Body of pancreas (tissue), 4 donors: Measurements from ENCODE around the gene MTPN. TPM values are rescaled to one million over a fixed set of nuclear protein-coding genes. Genes with fewer than 3 reads are reported as not detected.

ENCODE experiments used
- ATAC-seq: fragments of 150-250 bp; one replicate; pipeline ENCODE4 v1.9.1; 2016
- DNase-seq, 4 donors: peaks; one replicate each; pipeline ENCODE4 v3.0.0-alpha.2; 2019
- H3K27ac ChIP-seq, 4 donors: fragments of 200-600 bp; sonication (generic); 1 replicate in 3 of 4; 2 replicates in 1 of 4; pipeline versions ENCODE4 v1.5.1 to v1.6.1; 2016 to 2019; ENCODE audit warnings: mild to moderate bottlenecking in 1 of 4, mixed read lengths in 1 of 4, moderate library complexity in 1 of 4
- H3K27me3 ChIP-seq, 2 donors: fragments of 200-600 bp; sonication (generic); one replicate each; pipeline ENCODE4 v1.6.0; 2016; ENCODE audit warnings: mild to moderate bottlenecking in 1 of 2
- H3K36me3 ChIP-seq, 2 donors: fragments of 200-600 bp; sonication (generic); replicated peaks in 1 of 2; 2 replicates each; pipeline ENCODE4 v1.5.1; 2016; ENCODE audit warnings: low read depth in 2 of 2; ENCODE audit not compliant: insufficient read depth in 1 of 2
- H3K4me1 ChIP-seq: fragments of 200-600 bp; sonication (generic); one replicate; pipeline ENCODE4 v1.6.0; 2016
- H3K4me3 ChIP-seq, 2 donors: fragments of 200-600 bp; sonication (generic); 1 replicate in 1 of 2; 2 replicates in 1 of 2; pipeline ENCODE4 v1.5.1; 2016 to 2019
- H3K9me3 ChIP-seq, 3 donors: fragments of 200-600 bp; sonication (generic); 1 replicate in 2 of 3; 2 replicates in 1 of 3; pipeline ENCODE4 v1.5.1; 2016
- POLR2A ChIP-seq, 3 donors: fragments of 450-650 bp; IDR thresholded peaks; one replicate each; pipeline ENCODE4 v1.6.1; 2016; ENCODE audit warnings: antibody characterized with exemption in 3 of 3, mild to moderate bottlenecking in 2 of 3
- WGBS, 2 donors: methylation state at CpG; one replicate each; pipeline ENCODE4 v1.1.5; 2017; 5-methylcytosine and 5-hydroxymethylcytosine counted together
- intact Hi-C: fragments of 100-400 bp; cut with DNase I; formaldehyde crosslinking; loops from one replicate; pipeline ENCODE4 v1.15.1; 2023
- total RNA-seq, 2 donors: library from RNA; depleted of rRNA; stranded (reverse); fragments of >200 nt; gene quantifications; one replicate each; pipeline ENCODE4 v1.1.0, GENCODE V29; 2016
- TF ChIP-seq, protein P1 (sequence below), 7 experiments: fragments of 450-650 bp in 4 of 7; fragments of 200-600 bp in 3 of 7; sonication (generic) in 3 of 7; IDR thresholded peaks; one replicate each; pipeline ENCODE4 v1.5.1; 2016 to 2019; ENCODE audit warnings: antibody characterized with exemption in 7 of 7

Gene MTPN
- total RNA-seq, 2 donors from 2014 or later = 23.1 to 25.1 TPM

DNA sequence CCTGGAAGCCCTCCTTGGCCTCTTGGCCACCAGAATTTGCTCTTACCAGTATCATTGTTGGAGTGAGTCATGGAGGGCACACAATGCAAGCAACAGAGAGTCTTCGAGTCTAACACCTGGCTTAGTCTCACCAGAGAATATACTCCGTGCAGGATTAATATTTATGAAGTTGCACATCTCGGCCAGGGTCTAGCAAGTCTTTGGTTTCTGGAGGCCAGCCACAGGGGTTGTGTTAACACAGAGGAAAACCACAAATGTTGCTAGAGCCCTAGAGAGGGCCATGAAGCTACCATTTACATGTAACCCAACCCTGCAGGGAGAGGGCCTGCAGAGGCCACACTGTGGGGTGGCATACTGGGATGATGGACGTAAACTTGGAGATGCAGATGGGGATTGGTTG is 71.8 kb downstream of the MTPN start:
- Histone ChIP-seq H3K27me3 (no peaks in the 10 kb centered on the region), H3K27ac (no peak overlapping the region), H3K36me3 (no peaks in the 10 kb centered on the region), H3K4me1 (no peaks in the 10 kb centered on the region), H3K9me3 (no peaks in the 10 kb centered on the region), H3K4me3 (no peak overlapping the region)
- ATAC-seq (no peak), DNase-seq (no peak)
- intact Hi-C loops = no loop called here
- 78 to 81% methylated on average over 4 of the region's 4 CpGs for WGBS, 2 donors
- TF ChIP-seq, protein P1, sequence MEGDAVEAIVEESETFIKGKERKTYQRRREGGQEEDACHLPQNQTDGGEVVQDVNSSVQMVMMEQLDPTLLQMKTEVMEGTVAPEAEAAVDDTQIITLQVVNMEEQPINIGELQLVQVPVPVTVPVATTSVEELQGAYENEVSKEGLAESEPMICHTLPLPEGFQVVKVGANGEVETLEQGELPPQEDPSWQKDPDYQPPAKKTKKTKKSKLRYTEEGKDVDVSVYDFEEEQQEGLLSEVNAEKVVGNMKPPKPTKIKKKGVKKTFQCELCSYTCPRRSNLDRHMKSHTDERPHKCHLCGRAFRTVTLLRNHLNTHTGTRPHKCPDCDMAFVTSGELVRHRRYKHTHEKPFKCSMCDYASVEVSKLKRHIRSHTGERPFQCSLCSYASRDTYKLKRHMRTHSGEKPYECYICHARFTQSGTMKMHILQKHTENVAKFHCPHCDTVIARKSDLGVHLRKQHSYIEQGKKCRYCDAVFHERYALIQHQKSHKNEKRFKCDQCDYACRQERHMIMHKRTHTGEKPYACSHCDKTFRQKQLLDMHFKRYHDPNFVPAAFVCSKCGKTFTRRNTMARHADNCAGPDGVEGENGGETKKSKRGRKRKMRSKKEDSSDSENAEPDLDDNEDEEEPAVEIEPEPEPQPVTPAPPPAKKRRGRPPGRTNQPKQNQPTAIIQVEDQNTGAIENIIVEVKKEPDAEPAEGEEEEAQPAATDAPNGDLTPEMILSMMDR (IDR thresholded peaks at IDR 0.05) = no peak
- no peak for TF ChIP-seq POLR2A (IDR thresholded peaks at IDR 0.05)

DNA sequence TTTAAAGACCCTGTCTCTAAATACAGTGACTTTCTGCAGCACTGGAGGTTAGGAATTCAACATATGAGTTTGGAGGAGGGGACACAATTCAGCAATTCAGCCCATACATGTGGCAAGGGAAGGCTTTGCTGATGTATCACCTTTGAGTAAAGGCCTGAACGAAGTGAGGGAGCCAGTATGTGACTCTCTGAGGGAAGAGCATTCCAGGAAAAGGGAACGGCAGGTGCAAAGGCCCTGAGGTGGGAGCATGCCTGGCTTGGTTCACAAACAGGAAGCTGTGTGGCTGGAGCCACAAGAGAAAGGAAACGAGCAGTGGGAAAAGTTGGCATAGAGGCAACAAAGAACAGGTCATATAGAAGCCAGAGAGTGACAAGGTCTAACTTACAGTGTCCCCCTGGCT is 72.9 kb downstream of the MTPN start:
- intact Hi-C loops = no loop called here
- no peak overlapping the region for H3K4me3 ChIP-seq
- WGBS, 2 donors = 88 to 89% methylated on average over 3 of the region's 3 CpGs
- no peaks in the 10 kb centered on the region for H3K27me3 ChIP-seq
- H3K9me3 ChIP-seq = no peaks in the 10 kb centered on the region
- TF ChIP-seq, protein P1 (IDR thresholded peaks at IDR 0.05) = no peak
- no peak for TF ChIP-seq POLR2A (IDR thresholded peaks at IDR 0.05)
- no peaks in the 10 kb centered on the region for H3K4me1 ChIP-seq
- H3K36me3 ChIP-seq = no peaks in the 10 kb centered on the region
- DNase-seq = no peak
- H3K27ac ChIP-seq = no peak overlapping the region
- no peak for ATAC-seq

DNA sequence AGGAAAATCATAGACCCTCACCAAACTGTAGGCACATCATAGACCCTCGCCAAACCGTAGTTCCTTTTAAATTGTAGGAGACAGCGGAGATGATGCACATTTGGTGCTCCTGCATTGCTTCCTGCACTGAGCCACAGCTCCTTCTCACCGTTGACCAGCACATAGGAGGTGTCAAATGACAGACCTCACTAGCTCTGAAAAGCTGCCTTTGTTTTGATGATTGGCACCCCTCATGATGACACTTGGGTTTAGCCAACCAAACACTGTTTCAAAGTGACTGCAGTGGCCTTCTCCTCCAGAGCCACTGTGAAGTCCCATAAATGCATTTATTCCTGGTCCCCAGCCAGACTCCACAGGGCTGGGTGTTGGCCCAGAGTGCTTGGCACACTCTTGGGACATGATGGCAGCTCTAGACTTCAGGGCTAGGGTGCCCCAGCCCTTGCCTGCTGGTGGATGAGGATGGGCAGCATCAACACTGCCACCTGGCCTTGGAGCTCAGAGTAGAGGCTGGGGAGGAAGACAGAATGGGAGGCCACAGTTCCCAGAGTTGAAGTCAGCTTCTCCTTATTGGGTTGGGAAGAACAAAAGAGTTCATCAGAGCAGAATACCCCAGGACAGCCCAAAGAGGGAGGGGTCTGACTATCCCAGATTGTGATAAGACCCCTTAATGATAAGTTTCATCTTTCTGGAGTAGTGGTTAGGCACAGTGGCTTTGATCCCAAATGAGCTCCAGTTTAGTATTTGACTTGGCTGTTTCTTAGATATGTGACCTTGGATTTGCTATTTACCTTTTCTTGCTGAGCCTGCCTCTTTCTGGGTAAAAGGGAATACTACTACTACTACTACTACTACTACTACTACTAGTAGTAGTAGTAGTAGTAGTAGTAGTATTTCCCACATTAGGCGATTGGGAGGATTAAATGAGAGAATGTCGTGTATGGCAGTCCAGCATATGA is 75.3 kb downstream of the MTPN start:
- WGBS, 2 donors = 90 to 92% methylated on average over 6 of the region's 6 CpGs
- no peaks in the 10 kb centered on the region for H3K4me1 ChIP-seq
- ATAC-seq = no peak

DNA sequence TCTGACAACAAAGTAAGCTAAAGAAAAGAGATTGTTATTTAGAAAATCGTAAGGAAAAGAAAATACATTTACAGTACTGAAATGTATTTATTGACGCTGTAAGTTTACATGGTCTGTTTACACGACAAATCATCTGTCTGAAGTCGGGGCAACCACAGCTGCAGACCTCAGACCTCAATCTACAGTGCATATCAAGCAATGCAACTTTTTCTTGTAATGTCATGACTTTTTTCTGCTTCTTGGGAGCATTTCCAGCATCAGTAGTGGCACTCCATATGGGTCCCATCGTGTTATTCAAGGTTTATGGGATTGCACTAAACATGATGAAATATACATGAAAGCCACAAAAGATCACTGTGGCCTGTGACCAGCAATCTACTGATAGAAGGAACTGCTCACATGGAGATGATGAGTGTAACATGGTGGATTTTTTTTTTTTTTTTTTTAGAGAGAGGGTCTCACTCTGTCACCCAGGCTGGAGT is 77.1 kb downstream of the MTPN start:
- Histone ChIP-seq H3K4me1 (no peaks in the 10 kb centered on the region), H3K4me3 (no peak overlapping the region), H3K36me3 (no peaks in the 10 kb centered on the region), H3K27ac (no peak overlapping the region), H3K27me3 (no peaks in the 10 kb centered on the region), H3K9me3 (no peaks in the 10 kb centered on the region)
- WGBS, 2 donors = 71 to 74% methylated on average over 5 of the region's 5 CpGs
- DNase-seq = no peak
- TF ChIP-seq, protein P1 (IDR thresholded peaks at IDR 0.05) = no peak
- TF ChIP-seq POLR2A (IDR thresholded peaks at IDR 0.05) = no peak
- no peak for ATAC-seq
- intact Hi-C loops = no loop called here

More for the DNA sequence above, 75.3 kb downstream of the MTPN start:
- DNase-seq = no peak
- H3K4me3 ChIP-seq = no peak overlapping the region
- H3K27me3 ChIP-seq = no peaks in the 10 kb centered on the region
- H3K27ac ChIP-seq = no peak overlapping the region
- intact Hi-C loops = no loop called here
- TF ChIP-seq POLR2A (IDR thresholded peaks at IDR 0.05) = no peak
- no peaks in the 10 kb centered on the region for H3K36me3 ChIP-seq
- no peaks in the 10 kb centered on the region for H3K9me3 ChIP-seq

DNA sequence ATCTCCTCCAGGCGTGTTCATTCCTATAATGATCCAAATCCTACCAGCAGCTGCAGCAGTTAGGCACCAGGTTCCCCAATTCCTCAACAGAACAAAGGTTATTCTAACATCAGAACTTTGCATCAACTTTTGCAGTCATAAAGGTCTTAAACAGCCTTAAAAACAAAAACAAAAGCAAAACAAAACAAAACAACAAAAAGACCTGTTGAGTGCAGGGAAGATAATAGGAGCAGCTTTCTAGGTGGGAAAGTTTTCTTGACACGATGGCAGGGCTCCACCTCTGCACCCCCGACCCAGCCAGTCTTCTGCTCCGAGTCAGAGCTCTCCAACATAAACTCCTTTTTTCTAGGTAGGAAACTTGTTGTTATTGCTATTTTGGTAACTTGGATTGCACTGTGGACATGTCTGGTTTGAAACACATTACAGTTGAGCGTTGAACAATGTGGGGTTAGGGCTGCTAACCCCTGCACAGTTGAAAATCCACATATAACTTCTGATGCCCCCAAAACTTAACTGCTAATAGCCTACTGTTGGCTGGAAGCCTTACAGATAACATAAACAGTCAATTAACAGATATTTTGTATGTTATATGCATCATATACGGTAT is 77.6 kb downstream of the MTPN start:
- Histone ChIP-seq H3K27me3 (no peaks in the 10 kb centered on the region), H3K9me3 (no peaks in the 10 kb centered on the region), H3K27ac (no peak overlapping the region), H3K4me1 (no peaks in the 10 kb centered on the region), H3K4me3 (no peak overlapping the region), H3K36me3 (no peaks in the 10 kb centered on the region)
- ATAC-seq (no peak), DNase-seq (no peak)
- TF ChIP-seq POLR2A (IDR thresholded peaks at IDR 0.05) = no peak
- TF ChIP-seq, protein P1 (IDR thresholded peaks at IDR 0.05) = no peak
- WGBS, 2 donors = 70 to 80% methylated on average over 6 of the region's 6 CpGs
- intact Hi-C loops = no loop called here
